HG02970 (cell line): ENCODE measurements around the gene SHROOM4.

Experiments used
- ATAC-seq: cut with Tn5 transposase; IDR thresholded peaks from one replicate; pipeline ENCODE4 v1.9.1; 2021; ENCODE audit warnings: mild to moderate bottlenecking, moderate library complexity, moderate number of reproducible peaks; ENCODE audit not compliant: unreplicated experiment, low FRiP score

Gene SHROOM4

GRCh38 chrX:50716706-50717105 is 97.3 kb downstream of the SHROOM4 start:
- ATAC-seq: no peak

DNA sequence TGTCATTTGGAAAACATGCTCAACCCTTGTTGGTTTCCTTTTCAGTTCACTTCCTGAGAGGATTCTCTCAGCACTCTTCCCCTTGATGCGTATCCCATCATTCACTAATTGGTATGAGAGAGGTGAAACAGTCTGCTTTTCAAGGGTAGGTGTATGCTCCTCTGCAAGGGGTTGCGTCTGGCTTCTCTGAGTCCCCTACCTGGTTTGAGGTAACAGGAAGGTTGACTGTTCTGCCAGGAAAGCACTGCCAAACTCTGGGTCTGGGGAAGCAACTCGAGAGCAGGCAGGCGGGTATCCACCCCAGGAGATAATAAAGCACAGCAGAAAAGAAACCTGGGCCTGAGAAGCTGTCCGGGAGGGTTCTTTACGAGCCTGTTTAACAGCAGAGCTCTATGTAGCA is 101.2 kb downstream of the SHROOM4 start:
- ATAC-seq: no peak

GRCh38 chrX:50711907-50712306 is 102.1 kb downstream of the SHROOM4 start:
- ATAC-seq: no peak

DNA sequence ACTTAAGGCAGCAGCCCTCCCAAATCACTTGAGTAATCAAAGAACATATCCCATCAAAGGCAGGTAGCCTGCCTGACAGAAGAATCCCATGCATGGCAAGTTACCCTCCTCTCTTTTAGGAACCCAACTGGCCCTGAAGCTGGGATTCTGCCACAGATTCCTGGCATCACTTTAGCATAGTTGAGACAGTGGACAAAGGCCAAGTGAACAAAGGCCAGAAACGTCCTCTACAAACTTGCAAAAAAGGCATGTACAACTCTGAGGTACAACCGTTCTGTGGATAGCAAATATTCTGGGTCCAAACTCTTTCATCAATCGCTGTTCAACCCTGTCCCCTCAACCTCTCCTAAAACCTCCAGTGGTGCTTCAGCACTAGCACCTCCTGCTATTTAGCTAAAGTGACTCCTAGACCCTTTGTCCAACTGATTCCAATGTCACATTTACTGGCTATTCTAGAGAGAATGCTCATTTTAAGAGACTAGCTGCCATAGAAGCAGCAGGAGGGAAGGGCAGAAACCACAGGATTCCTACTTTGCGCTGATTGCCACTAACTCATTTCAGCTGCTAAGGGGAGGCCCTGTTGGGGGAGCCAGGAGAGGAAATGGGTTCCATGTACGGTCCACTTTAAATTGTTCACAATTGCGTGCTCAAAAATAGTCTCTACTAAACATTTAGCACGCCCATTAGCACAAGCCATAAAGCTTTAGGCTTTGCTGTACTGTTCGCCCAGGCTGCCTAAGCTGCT is 105.9 kb downstream of the SHROOM4 start:
- no peak for ATAC-seq

GRCh38 chrX:50707405-50707804 is 106.6 kb downstream of the SHROOM4 start:
- ATAC-seq: no peak

- ATAC-seq: no peak
Measured at GRCh38 chrX:50705042-50705441, 109.0 kb downstream of the SHROOM4 start.

GRCh38 chrX:50704360-50704759 is 109.6 kb downstream of the SHROOM4 start:
- ATAC-seq: no peak

GRCh38 chrX:50700921-50701320 is 113.1 kb downstream of the SHROOM4 start:
- no peak for ATAC-seq

DNA sequence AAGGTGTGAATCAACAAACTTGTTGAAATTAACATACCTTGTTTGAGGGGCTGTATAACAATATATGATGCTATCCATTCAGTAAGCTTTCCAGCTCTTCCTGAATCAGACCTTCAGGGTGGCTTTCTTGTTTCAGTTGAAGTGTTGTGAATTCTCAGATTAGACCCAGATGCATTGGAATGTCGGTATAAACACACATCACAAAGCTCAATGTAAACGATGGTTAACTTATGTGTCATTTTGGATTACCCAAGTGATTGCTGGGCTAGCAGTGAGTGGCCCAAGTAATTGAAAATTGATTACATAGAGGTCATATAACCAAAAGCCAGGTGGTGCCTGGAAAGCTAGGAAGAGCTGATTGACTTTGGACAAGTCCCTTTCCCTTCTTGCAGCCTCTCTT is 115.0 kb downstream of the SHROOM4 start:
- ATAC-seq: no peak

GRCh38 chrX:50697691-50698090 is 116.3 kb downstream of the SHROOM4 start:
- no peak for ATAC-seq

- peak; percentile 81 for ATAC-seq
Measured at GRCh38 chrX:50691820-50692219, 122.2 kb downstream of the SHROOM4 start.

DNA sequence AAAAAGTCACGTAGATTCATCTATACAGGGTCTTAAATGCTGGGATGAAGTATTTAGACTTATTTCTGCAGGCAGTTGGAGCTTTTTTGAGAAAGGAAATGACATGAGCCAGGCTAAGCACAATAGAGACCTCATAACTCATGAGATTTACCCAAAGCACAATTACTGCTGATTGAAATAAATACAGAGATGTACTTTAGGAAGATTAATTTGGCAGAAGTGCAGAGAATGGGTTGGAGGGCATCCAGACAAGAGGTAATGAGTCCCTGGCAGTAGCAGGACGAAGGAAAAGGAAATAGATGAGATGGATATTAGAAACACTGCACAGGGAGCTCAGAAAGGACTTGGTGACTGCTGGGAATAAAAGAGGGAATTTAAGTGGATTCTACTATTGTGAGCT is 129.1 kb downstream of the SHROOM4 start:
- no peak for ATAC-seq

- no peak for ATAC-seq
Measured at GRCh38 chrX:50680990-50681389, 133.0 kb downstream of the SHROOM4 start.

DNA sequence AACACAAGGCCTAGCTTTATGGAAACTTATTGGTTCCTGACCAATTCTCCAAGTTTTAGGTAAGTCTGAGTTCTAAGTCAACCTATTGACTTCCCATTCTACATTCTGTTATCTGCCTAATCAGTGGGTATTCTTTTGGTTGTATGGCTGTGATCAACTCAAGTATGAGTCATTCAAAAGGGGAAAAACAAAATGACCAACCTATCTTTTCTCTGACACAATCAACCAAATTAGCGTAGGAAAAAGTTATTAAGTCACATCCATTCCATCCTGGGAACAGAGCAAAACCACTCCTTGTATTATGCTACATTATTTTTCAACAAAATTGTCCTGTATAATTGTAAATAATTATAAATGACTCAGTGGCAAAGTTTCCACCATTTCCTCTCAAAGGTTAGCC is 136.2 kb downstream of the SHROOM4 start:
- no peak for ATAC-seq

- ATAC-seq: no peak
Measured at GRCh38 chrX:50671661-50672060, 142.3 kb downstream of the SHROOM4 start.

DNA sequence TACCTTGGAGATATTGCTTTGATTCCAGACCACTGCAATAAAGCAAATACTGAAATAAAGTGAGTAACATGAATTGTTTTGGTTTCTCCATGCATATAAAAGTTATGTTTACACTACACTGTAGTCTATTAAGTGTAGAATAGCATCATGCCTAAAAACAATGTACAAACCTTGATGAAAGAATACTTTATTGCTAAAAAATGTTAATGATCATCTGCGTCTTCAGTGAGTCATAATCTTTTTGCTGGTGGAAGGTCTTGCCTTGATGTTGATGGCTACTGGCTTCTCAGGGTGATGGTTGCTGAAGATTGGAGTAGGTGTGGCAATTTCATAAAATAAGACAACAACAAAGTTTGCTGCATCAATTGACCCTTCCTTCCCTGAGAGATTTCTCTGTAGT is 145.1 kb downstream of the SHROOM4 start:
- ATAC-seq: no peak

- ATAC-seq: no peak
Measured at GRCh38 chrX:50648156-50648555, 165.8 kb downstream of the SHROOM4 start.

- ATAC-seq: no peak
Measured at GRCh38 chrX:50644496-50644895, 169.5 kb downstream of the SHROOM4 start.

DNA sequence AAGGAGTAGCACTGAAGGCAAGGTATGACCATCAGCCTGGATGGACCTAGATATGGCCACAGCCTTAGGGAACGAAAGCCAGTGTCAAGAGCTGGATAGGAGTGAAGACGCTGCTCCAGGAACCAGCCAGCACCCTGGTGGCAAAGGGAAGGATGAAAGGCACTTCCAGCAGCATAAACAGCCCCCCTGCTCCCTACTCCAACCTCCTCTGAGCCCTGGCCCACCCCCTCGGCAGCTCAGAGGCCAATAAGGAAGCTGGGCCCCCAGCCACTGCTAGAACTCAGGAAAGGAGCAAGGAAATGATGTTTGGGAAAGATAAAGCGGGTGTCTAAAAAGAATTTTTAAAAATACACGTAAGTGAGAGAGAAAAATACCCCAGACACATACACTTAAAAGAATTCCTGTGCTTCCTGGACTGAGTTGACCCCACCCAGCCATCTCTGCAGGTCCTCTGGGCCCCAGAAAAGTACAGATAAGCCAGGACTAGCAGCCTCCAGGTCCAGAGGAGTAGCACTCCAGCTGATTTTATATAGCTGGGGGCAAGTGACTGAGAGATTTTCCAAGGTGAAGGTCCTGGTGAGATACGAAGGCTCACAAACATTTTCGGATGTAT is 170.4 kb downstream of the SHROOM4 start:
- ATAC-seq: no peak

- ATAC-seq: no peak
Measured at GRCh38 chrX:50638123-50638522, 175.9 kb downstream of the SHROOM4 start.

GRCh38 chrX:50635817-50636365 is 178.1 kb downstream of the SHROOM4 start:
- no peak for ATAC-seq

DNA sequence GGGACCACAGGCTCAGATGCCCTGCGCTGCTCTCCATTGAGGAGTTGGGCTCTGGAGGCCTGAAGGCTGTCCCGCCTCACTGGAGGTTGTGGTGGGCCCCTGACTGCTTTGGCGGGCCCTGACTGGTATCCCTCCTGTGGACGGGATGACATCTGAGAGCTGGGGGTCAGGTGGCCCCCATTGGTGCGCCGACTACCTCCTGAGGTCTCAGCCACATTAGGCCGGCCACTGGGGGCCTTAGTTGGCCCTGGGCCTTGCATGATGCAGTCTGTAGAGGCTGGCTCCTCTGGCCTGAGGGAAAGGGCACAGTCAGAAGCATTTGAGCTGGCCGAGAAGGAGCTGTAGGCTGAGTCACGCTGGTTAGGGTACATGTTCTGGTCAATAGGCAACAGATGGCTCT is 178.8 kb downstream of the SHROOM4 start:
- no peak for ATAC-seq
